GM20000 (cell line): ENCODE data around the gene NSDHL.
A peak's percentile ranks its signal among the peaks of the same experiment; 100 is the strongest.
"Not testable (repeated sequence)": the region's sequence is repeated elsewhere in the genome, so short reads cannot be mapped to it uniquely, and the experiment has no call there.

Experiments used
- DNase-seq: peaks from one replicate; pipeline ENCODE4 v3.0.0; 2012; ENCODE audit warnings: low spot score
- CTCF ChIP-seq: IDR thresholded peaks from 2 replicates; pipeline ENCODE4 v1.5.1; 2012; ENCODE audit warnings: mild to moderate bottlenecking, control low read depth; ENCODE audit errors: extremely low read depth, missing control alignments

Gene NSDHL

GRCh38 chrX:152908486-152908885 lies 77.6 kb downstream of the NSDHL start:
- no peak for TF ChIP-seq CTCF
- no peak for DNase-seq

GRCh38 chrX:152910018-152910417 lies 79.2 kb downstream of the NSDHL start:
- DNase-seq = not testable (repeated sequence)

- no peak for DNase-seq
- TF ChIP-seq CTCF = no peak
Observed at GRCh38 chrX:152912106-152912505, 81.2 kb downstream of the NSDHL start.

- TF ChIP-seq CTCF = no peak
- DNase-seq = no peak
Observed at GRCh38 chrX:152912641-152913040, 81.8 kb downstream of the NSDHL start.

- no peak for DNase-seq
- no peak for TF ChIP-seq CTCF
Observed at GRCh38 chrX:152913346-152913745, 82.5 kb downstream of the NSDHL start.

- no peak for DNase-seq
- TF ChIP-seq CTCF = no peak
Observed at GRCh38 chrX:152913910-152914309, 83.0 kb downstream of the NSDHL start.

GRCh38 chrX:152915541-152916241 lies 84.8 kb downstream of the NSDHL start:
- peak; percentile 59 for DNase-seq
- peak; percentile 46 for TF ChIP-seq CTCF

- TF ChIP-seq CTCF = no peak
- DNase-seq = no peak
Observed at GRCh38 chrX:152917656-152918579, 87.1 kb downstream of the NSDHL start.
